T-helper 17 cell (primary cell): ENCODE results near the gene MAEL. TPM values are rescaled to one million over a fixed set of nuclear protein-coding genes. Genes with fewer than 3 reads are reported as not detected.

Source experiments
- ATAC-seq: fragments of 150-1000 bp; cut with Tn5 transposase; 2 replicates; pipeline ENCODE4 v1.10.0; 2021; ENCODE audit warnings: mild to moderate bottlenecking, moderate library complexity
- DNase-seq, 3 donors: peaks; one replicate each; pipeline versions ENCODE4 v3.0.0 to v3.0.0-alpha.2; 2020 to 2021
- H3K9me3 ChIP-seq: one replicate; pipeline ENCODE4 v1.7.0; 2013; ENCODE audit warnings: low read length, mild to moderate bottlenecking; ENCODE audit not compliant: control insufficient read depth, poor library complexity, severe bottlenecking
- H3K27ac Mint-ChIP-seq: one replicate; pipeline ENCODE4 v1.8.0; 2022; ENCODE audit warnings: mild to moderate bottlenecking, moderate library complexity, mixed read lengths
- H3K27me3 Mint-ChIP-seq: one replicate; pipeline ENCODE4 v1.8.0; 2022; ENCODE audit warnings: mixed read lengths
- H3K36me3 Mint-ChIP-seq: one replicate; pipeline ENCODE4 v1.8.0; 2022; ENCODE audit warnings: low read depth, mixed read lengths
- H3K4me1 Mint-ChIP-seq: one replicate; pipeline ENCODE4 v1.8.0; 2022; ENCODE audit warnings: mild to moderate bottlenecking, mixed read lengths
- H3K4me3 Mint-ChIP-seq: one replicate; pipeline ENCODE4 v1.8.0; 2022; ENCODE audit warnings: mild to moderate bottlenecking, moderate library complexity, mixed read lengths
- total RNA-seq, 4 donors: library from RNA in 2 of 4; stranded (reverse) in 2 of 4; gene quantifications; one replicate each; pipeline ENCODE4 v1.2.3 and lab custom pipeline; 2022 to 2026

MAEL gene
- total RNA-seq, 2 donors from 2014 or later = not detected

DNA sequence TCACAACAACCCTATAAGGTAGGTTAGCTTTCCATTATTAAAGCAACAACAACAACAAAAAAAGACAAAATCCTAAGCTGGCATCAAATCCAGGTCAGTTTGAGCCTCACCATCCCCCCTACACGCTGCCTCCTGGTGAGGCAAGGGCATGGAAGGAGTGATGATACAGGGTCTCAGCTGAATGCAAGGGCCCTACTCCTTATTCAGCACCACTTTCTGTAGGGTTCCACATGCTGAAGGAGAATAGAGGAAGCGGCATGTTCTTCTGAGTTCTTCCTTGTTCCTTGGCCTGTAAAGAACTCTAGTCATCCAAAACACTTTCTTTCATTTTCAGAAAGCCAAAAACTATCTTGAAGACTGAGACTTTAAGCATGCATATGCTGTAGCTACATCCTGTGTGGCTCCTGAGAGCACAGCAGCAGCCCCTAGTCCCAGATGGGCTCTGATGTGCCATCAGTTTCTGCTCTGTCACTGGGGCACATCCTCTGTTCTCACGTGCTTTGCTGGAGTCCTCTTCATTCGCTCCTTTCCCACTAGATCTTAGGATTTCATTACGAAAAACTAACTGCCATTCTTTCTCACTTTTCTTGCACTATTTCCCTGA lies 19.9 kb upstream of the MAEL start:
- Mint-ChIP-seq H3K4me3 (no peak overlapping the region), H3K36me3 (peaks cover 8% of the 10 kb centered on the region), H3K27ac (no peak overlapping the region), H3K27me3 (peaks cover 81% of the 10 kb centered on the region), H3K4me1 (peaks cover 17% of the 10 kb centered on the region)
- ATAC-seq = no peak
- no peak for DNase-seq
- no peaks in the 10 kb centered on the region for H3K9me3 ChIP-seq

DNA sequence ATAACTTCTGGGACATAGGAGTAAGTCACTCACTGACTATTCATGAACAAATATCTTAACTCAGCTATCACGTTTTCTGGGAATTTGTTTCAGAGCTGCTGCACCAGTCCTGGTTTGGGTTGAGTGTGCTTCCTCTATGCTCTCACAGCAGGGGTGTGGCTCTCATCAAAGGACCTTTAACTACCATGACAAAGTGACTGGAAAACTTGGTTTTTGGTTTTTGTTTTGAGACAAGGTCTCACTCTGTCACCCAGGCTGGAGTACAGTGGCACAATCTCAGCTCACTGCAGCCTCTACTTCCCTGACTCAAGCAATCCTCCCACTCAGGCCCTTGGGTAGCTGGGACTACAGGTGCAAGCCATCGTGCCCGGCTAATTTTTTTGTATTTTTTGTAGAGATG lies 17.8 kb upstream of the MAEL start:
- peaks cover 29% of the 10 kb centered on the region for H3K4me1 Mint-ChIP-seq
- H3K27me3 Mint-ChIP-seq = peaks cover 83% of the 10 kb centered on the region
- ATAC-seq (no peak), DNase-seq (no peak)
- no peak overlapping the region for H3K4me3 Mint-ChIP-seq
- no peaks in the 10 kb centered on the region for H3K9me3 ChIP-seq
- H3K36me3 Mint-ChIP-seq = peaks cover 8% of the 10 kb centered on the region
- H3K27ac Mint-ChIP-seq = no peak overlapping the region

DNA sequence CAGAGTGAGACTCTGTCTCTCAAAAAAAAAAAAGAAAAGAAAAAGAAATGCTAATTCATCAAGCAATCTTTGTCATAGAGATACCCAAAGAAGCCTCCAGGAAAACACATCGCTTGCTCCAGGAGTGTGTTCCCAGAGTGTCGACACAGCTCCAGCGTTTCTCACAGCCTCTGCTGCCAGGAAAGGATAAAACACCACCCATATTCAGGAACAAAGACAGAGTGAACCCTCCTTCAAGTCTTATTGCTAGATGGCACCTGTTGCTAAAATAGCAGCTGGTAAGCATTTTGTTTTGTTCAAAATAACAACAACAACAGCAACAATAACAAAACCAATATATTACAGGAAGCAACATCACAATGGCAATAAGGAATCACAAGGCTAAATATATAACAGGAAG lies 16.9 kb upstream of the MAEL start:
- H3K36me3 Mint-ChIP-seq = peaks cover 8% of the 10 kb centered on the region
- H3K27me3 Mint-ChIP-seq = peaks cover 73% of the 10 kb centered on the region
- no peak overlapping the region for H3K27ac Mint-ChIP-seq
- DNase-seq (no peak), ATAC-seq (no peak)
- no peaks in the 10 kb centered on the region for H3K9me3 ChIP-seq
- peaks cover 32% of the 10 kb centered on the region for H3K4me1 Mint-ChIP-seq
- H3K4me3 Mint-ChIP-seq = no peak overlapping the region

DNA sequence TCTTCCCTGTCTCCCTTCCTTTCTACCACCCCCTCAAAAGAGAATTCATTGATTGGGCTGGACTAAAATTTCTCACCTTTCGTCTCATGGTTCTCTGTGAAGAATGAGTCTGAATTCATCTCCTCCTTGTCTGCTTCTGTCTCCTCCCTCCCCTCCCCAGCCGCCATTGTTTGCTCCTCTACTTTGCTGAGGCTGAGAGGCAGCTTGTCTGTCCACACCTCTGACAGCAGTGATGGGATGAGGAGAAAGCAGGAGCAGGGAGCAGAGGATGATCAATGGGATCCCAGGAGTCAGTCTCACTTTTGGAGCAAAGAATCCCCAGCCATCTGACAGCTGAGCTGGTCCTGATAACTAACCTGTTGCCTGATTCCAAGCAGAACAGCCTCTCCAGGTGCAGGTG lies 16.3 kb upstream of the MAEL start:
- Mint-ChIP-seq H3K27ac (no peak overlapping the region), H3K4me3 (no peak overlapping the region), H3K27me3 (peaks cover 71% of the 10 kb centered on the region), H3K36me3 (peaks cover 8% of the 10 kb centered on the region), H3K4me1 (peaks cover 32% of the 10 kb centered on the region)
- no peak for DNase-seq
- no peaks in the 10 kb centered on the region for H3K9me3 ChIP-seq
- no peak for ATAC-seq

DNA sequence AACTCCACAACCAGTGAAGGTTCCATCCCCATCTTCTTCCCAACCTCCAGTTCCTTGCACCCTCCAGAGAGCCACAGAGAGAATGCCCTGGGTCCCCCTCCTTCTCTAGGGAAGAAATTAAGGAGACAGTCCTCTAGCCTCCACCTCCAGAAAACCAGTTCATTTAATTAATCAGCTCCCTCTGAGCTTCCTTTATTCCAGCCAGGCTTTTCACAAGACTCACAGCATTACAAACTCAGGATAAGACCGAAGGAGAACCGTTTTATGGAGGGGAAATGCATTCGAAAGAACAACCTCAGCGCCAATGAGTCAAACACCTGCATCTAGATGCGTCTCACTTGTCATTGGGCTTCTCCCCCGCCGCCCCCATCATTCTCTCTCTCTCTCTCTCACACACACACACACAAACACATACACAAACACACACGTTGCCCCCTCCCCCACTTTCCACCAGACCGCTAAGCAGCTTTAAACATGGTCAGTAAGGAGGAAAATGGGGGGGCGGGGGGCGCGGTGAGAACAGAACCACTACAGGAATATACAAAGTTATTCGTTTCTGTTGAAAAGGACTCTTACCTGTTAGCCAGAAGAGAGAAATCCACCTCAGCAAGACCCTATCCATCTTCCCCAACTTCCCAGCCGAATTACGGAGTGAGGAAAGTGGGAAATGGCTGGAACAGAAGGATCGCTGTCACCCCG lies 14.3 kb upstream of the MAEL start:
- no peak for ATAC-seq
- Mint-ChIP-seq H3K27ac (peak overlapping the region; percentile 47), H3K36me3 (peaks cover 3% of the 10 kb centered on the region), H3K27me3 (peaks cover 58% of the 10 kb centered on the region), H3K4me3 (peak overlapping the region; percentile 96), H3K4me1 (peaks cover 29% of the 10 kb centered on the region)
- no peak for DNase-seq
- H3K9me3 ChIP-seq = no peaks in the 10 kb centered on the region

DNA sequence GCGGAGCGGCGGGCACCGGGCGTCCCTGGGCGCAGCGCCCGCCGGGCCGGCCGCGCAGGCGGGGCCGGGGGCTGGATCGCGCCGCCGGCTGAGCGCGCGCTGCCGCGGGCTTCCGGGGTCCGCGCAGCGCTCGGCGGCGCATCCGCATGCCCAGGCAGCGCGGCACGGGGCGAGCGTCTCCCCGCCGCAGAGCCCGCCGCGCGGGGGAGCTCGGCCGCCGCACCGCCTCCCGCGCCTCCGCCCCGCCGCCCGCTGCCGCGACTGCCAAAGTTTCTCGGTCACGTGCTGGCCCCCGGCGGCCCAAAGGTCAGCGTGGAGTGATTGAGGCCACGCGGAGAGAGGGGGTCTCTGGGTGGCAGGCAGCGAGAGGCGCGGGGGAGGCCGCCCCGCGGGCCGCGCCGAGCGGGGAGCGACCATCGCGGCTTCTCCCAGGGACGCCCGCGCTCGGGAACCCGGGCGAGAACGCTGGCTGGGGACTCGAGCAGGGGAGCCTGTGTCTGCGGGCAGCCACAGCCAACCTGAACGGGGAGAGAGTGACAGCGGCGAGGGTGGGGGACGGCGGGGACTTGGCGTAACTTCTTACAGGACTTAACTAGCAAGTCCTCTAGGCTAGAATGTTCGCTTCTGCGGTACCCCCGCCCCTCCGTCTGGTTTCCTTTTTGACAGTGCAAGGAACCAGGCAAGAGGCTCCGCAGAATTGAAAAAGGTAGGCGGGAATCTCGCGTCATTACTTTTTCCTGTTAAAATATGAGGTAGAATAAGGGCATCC lies 13.5 kb upstream of the MAEL start, which contains the start of gene ILDR2:
ILDR2 (minus strand) TSS at position 180 of the 769 bp plus-strand sequence. CDS start 272 bp downstream, outside the sequence.
- H3K27ac Mint-ChIP-seq = peak within 1 kb of the TSS; percentile 47
- DNase-seq = peak; percentile 10 to 32 (median 18)
- peaks cover 51% of the 10 kb centered on the region for H3K27me3 Mint-ChIP-seq
- H3K36me3 Mint-ChIP-seq = peaks cover 3% of the 10 kb centered on the region
- H3K4me3 Mint-ChIP-seq = peak within 1 kb of the TSS; percentile 96
- no peaks in the 10 kb centered on the region for H3K9me3 ChIP-seq
- H3K4me1 Mint-ChIP-seq = peaks cover 28% of the 10 kb centered on the region
- peak; percentile 88 for ATAC-seq

DNA sequence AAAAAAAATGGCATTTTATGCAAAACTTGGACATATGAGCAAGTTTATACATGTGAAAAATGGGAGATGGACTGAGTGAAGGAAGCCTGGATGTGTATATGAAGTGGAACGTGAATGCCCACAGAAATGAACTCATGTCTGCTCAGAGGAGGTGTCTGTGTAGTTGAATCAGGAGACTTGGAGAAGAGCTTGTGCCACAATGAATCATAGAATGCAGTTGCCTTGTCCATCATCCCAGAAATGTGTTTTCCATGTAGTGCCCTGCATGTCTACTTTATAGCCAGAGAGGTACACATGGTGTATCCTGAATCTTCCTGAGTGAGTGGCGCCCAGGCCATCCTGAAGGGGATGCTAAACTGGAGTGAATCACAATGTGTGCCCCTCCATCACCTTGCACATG lies 11.1 kb upstream of the MAEL start:
- peaks cover 21% of the 10 kb centered on the region for H3K4me1 Mint-ChIP-seq
- H3K27ac Mint-ChIP-seq = no peak overlapping the region
- H3K27me3 Mint-ChIP-seq = peaks cover 27% of the 10 kb centered on the region
- H3K9me3 ChIP-seq = no peaks in the 10 kb centered on the region
- H3K4me3 Mint-ChIP-seq = no peak overlapping the region
- H3K36me3 Mint-ChIP-seq = peaks cover 3% of the 10 kb centered on the region
- ATAC-seq (no peak), DNase-seq (no peak)

DNA sequence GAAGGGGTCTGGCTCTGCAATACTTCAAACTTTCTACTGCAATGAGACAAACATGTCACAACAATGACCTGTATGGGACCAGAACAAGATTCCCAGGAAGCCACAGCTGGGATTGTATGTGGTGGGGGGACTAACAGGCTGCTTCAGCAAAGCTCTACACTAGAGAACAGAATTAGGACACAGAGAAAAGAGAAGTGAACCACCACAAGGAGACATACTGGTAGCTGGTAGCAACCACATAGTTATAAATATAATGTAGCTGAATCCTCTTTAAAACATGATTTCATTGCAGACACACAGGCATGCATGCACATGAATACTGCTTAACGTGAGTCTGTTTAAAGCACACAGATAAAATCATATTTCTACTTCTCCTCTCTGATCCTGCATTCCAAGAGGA lies 10.3 kb upstream of the MAEL start:
- H3K4me3 Mint-ChIP-seq = no peak overlapping the region
- DNase-seq (no peak), ATAC-seq (no peak)
- H3K4me1 Mint-ChIP-seq = peaks cover 21% of the 10 kb centered on the region
- H3K27ac Mint-ChIP-seq = no peak overlapping the region
- H3K27me3 Mint-ChIP-seq = peaks cover 20% of the 10 kb centered on the region
- no peaks in the 10 kb centered on the region for H3K9me3 ChIP-seq
- H3K36me3 Mint-ChIP-seq = peaks cover 3% of the 10 kb centered on the region

DNA sequence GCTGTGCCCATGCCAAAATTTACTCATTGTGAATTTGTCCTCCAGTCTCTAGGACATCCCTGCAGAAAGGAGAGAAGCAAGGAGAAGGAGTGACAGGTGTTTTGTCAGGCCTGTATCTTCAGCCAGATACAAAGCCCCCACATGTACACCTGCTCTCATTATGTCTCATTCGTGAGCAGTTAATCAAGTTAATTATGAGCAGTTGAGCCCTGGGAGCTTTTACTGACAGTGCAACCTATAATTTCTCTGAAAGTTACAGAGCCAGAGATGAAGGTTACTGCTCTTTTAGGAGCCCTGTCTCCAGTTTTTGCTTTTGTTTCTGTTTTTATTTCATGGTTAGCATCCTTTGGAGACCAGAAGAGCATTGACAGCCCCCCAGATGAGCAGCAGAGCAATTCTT lies 8.7 kb upstream of the MAEL start:
- Mint-ChIP-seq H3K27me3 (peaks cover 14% of the 10 kb centered on the region), H3K27ac (no peak overlapping the region), H3K4me3 (no peak overlapping the region), H3K4me1 (peaks cover 10% of the 10 kb centered on the region), H3K36me3 (peaks cover 3% of the 10 kb centered on the region)
- DNase-seq = no peak
- H3K9me3 ChIP-seq = no peaks in the 10 kb centered on the region
- ATAC-seq = no peak

DNA sequence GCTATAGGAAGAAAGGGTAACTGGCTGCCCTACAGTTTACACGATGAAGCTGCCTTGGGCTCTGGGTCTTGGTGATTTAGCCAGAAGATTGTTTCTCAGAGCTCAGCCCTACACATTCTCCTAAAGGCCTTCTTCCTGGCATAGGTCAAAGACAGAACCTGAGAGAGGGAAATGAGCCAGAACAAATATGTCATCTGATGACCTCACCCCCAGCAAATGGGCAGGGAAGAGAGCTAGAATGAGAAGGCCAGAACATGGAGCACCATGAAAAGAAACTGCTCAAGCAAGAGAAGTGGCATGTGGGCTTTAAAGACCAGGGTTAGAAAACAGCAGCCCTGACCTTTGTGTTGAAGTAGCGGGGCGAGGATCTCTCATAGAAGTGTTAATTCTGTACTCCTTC lies 8.3 kb upstream of the MAEL start:
- DNase-seq (no peak), ATAC-seq (no peak)
- H3K27me3 Mint-ChIP-seq = peaks cover 14% of the 10 kb centered on the region
- H3K27ac Mint-ChIP-seq = no peak overlapping the region
- H3K4me3 Mint-ChIP-seq = no peak overlapping the region
- H3K9me3 ChIP-seq = no peaks in the 10 kb centered on the region
- H3K4me1 Mint-ChIP-seq = peaks cover 9% of the 10 kb centered on the region
- peaks cover 3% of the 10 kb centered on the region for H3K36me3 Mint-ChIP-seq

DNA sequence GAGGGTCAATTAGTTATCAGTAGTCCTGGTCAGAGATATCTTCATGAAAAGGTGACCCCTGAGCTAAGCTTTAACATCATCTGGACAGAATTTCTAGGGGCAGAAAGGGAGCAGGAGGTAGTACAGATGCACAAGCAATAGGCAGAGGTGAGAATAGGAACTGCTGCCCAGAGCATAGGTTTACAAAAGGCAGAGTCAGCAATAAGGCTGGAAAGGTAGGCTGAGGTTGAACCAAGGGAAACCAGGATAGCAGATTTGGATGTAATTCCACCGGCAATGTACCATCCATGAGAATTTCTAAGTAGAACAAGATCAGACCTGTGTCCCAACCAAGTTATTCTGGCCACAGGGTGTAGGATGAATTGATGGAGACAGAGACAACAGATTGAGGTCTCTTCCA lies 7.5 kb upstream of the MAEL start:
- peaks cover 3% of the 10 kb centered on the region for H3K36me3 Mint-ChIP-seq
- peaks cover 2% of the 10 kb centered on the region for H3K4me1 Mint-ChIP-seq
- H3K27ac Mint-ChIP-seq = no peak overlapping the region
- ATAC-seq (no peak), DNase-seq (no peak)
- peaks cover 19% of the 10 kb centered on the region for H3K27me3 Mint-ChIP-seq
- no peak overlapping the region for H3K4me3 Mint-ChIP-seq
- no peaks in the 10 kb centered on the region for H3K9me3 ChIP-seq

DNA sequence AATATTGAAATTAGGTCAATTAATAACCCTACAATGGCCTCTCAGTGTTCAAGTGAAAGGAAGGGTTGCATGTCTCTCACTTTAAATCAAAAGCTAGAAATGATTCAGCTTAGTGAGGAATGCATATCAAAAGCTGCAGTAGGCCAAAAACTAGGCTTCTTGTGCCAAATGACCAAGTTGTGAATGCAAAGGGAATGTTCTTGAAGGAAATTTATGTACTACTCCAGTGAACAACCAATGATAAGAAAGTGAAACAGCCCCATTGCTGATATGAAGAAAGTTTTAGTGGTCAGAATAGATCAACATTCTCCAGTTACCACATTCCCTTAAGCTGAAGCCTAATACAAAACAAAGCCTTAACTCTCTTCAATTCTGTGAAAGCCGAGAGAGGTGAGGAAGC lies 10.0 kb downstream of the MAEL start:
- H3K4me3 Mint-ChIP-seq = no peak overlapping the region
- no peak for ATAC-seq
- H3K9me3 ChIP-seq = no peaks in the 10 kb centered on the region
- H3K27me3 Mint-ChIP-seq = peaks cover 46% of the 10 kb centered on the region
- no peak overlapping the region for H3K27ac Mint-ChIP-seq
- no peaks in the 10 kb centered on the region for H3K4me1 Mint-ChIP-seq
- no peak for DNase-seq
- no peaks in the 10 kb centered on the region for H3K36me3 Mint-ChIP-seq

DNA sequence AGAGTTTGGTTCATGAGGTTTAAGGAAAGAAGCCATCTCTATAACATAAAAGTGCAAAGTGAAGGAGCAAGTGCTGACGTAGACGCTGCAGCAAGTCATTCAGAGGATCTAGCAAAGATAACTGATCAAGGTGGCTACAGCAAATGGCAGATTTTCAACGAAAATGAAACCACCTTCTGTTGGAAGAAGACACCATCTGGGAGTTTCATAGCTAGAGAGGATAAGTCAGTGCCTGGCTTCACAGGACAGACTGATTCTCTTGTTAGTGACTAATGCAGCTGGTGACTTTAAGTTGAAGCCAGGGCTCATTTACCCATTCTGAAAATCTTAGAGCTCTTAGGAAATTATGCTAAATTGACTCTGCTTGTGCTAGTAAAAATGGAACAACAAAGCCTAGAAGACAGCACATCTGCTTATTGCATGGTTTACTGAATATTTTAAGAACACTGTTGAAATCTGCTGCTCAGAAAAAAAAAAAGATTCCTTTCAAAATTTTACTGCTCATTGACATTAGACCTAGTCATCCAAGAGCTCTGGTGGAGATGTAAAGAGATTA lies 10.5 kb downstream of the MAEL start:
- ATAC-seq = no peak
- H3K36me3 Mint-ChIP-seq = no peaks in the 10 kb centered on the region
- H3K9me3 ChIP-seq = no peaks in the 10 kb centered on the region
- peaks cover 46% of the 10 kb centered on the region for H3K27me3 Mint-ChIP-seq
- no peak overlapping the region for H3K4me3 Mint-ChIP-seq
- H3K4me1 Mint-ChIP-seq = no peaks in the 10 kb centered on the region
- DNase-seq = no peak
- H3K27ac Mint-ChIP-seq = no peak overlapping the region
